Spleen (tissue), 7 donors: ENCODE results near the gene TMCC3.

ENCODE experiments used
- CTCF ChIP-seq, 11 experiments: fragments of 200-600 bp in 7 of 11; fragments of 450-650 bp in 4 of 11; sonication (generic) in 4 of 11; IDR thresholded peaks in 8 of 11; conservative IDR thresholded peaks in 3 of 11; 1 replicate in 7 of 11; 2 replicates in 4 of 11; pipeline versions ENCODE4 v1.4.0 to v1.8.0; 2016 to 2021; ENCODE audit warnings: antibody characterized with exemption in 11 of 11, inconsistent platforms in 4 of 11, mild to moderate bottlenecking in 1 of 11
- POLR2A ChIP-seq, 3 donors: fragments of 450-650 bp; IDR thresholded peaks; one replicate each; pipeline ENCODE4 v1.5.1; 2017; ENCODE audit warnings: antibody characterized with exemption in 3 of 3, mild to moderate bottlenecking in 1 of 3
- POLR2AphosphoS5 ChIP-seq, 3 donors: sonication (generic); formaldehyde crosslinking; IDR thresholded peaks; one replicate each; pipeline ENCODE4 v1.5.1; 2017; ENCODE audit warnings: antibody characterized with exemption in 3 of 3
- donor health status: DM: no; HTN: no; CAD: no; lungs with moderate emphysema.
- donor health status: DM: no; HTN: no; CAD: no.
- donor health status: DM: no; HTN: no; CAD: no.

- TF ChIP-seq CTCF (IDR thresholded peaks at IDR 0.05 in 8 of 11, conservative IDR thresholded peaks at IDR 0.05 in 3 of 11) = no peak
- TF ChIP-seq POLR2A (IDR thresholded peaks at IDR 0.05) = no peak
- TF ChIP-seq POLR2AphosphoS5 (IDR thresholded peaks at IDR 0.05) = no peak
Observed at GRCh38 chr12:94531196-94531720, 119.1 kb downstream of the TMCC3 start.
